GM12892 (cell line): Measurements from ENCODE around the gene SMARCAD1.
"Not testable (repeated sequence)": the region's sequence is repeated elsewhere in the genome, so short reads cannot be mapped to it uniquely, and the experiment has no call there.

Experiments
- DNase-seq: peaks from one replicate; pipeline ENCODE4 v3.0.0; 2011; ENCODE audit not compliant: insufficient read length
- FAIRE-seq: peaks from 2 replicates; lab custom pipeline; 2011; peaks lifted over from hg19 to GRCh38; lab: Jason Lieb, UNC
- POLR2A ChIP-seq: IDR thresholded peaks from 2 replicates; pipeline ENCODE4 v1.6.1; 2011; ENCODE audit warnings: low read depth, low read length, control low read depth
- POLR2AphosphoS5 ChIP-seq: IDR thresholded peaks from 2 replicates; pipeline ENCODE4 v1.6.1; 2011; ENCODE audit warnings: low read depth, low read length, control low read depth
- TAF1 ChIP-seq: IDR thresholded peaks from 2 replicates; pipeline ENCODE4 v1.6.1; 2011; ENCODE audit warnings: low read depth, mild to moderate bottlenecking, control low read depth, low read length, borderline replicate concordance

The SMARCAD1 gene

DNA sequence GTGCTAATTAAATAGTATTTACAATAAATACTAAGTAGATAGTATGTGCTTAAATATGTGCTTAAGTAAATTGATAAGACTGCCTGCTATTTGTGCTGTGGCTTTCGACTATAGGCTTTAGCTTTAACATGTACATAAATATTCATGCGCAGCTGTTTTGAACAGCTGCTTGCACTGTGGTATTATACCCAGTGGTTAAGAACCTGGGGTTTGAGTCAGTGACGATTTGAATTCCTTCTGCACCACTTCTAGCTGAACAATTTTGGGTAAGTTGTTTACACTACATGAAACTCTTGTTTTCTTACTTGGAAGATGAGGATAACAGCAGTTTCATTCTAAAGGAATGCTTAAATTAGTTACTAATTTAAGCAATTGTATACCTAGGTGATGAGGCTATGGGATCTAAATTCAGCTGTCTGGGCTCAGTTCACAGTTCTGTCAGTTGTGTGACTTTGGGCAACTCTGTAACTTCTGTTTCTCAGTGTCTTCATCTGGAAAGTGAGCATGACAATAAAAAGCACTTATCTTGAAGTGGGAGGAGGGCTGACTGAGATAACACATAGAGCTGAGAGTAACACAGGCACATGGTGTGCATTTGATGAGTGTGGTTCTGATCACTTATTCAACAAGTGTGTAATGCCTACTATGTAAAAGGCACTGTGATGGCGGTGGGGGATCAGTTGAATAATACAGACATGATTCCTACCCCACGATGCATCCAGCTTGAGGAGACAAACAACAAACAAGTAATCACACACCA is 98.0 kb downstream of the SMARCAD1 start:
- TF ChIP-seq TAF1 (no peak), POLR2AphosphoS5 (no peak), POLR2A (no peak)
- no peak for DNase-seq
- FAIRE-seq, result peak; percentile 72

DNA sequence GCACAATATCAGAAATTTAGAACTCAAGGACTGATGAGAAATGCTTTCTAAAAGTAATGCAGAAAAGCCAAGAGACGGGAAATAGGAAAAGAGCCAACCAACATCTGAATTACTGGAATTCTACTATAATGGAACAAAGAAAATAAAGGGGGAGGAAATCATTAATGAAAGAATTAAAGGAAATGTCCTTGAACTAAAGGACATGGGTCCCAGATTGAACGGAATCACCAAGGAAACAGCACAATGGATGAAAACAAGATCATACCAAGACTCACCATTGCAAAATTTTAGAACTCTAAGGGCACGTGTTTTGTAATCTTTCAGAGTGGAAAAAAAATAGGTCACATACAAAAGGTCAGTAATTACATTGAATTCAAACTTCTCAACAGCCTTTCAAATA is 99.0 kb downstream of the SMARCAD1 start:
- TF ChIP-seq TAF1 (no peak), POLR2A (no peak), POLR2AphosphoS5 (no peak)
- FAIRE-seq, result no peak
- DNase-seq, result no peak

DNA sequence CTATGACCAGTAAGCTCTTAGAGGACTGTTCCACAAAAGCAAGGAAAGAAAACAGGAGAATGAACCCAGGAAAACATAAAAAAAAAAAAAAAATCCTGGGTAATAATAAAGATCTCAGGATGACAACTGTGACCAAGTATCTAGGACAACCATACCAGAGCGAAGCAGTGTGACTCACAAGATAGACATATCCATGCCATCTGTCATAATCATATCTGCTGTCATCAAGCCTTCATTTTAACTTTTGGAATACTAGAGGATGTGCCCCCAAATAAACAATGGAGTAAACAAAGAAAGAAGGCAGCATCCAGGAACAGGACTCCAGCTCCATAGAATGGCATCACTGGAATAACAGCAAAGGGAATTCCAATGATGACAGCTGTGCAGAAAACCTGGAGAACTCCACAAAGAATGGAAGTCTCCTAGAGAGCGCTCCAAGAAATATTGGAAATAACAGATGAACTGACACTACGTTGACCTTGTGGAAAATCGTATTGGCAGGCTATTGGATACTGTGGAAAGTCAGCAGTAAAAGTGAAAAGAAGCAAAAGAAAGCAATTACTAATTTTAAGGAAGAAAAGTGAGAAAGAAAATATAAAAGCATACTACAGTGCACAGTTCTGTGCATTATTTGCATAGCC is 99.7 kb downstream of the SMARCAD1 start:
- DNase-seq, result no peak
- no peak for FAIRE-seq
- TF ChIP-seq POLR2AphosphoS5, result no peak
- no peak for TF ChIP-seq TAF1
- TF ChIP-seq POLR2A, result no peak

DNA sequence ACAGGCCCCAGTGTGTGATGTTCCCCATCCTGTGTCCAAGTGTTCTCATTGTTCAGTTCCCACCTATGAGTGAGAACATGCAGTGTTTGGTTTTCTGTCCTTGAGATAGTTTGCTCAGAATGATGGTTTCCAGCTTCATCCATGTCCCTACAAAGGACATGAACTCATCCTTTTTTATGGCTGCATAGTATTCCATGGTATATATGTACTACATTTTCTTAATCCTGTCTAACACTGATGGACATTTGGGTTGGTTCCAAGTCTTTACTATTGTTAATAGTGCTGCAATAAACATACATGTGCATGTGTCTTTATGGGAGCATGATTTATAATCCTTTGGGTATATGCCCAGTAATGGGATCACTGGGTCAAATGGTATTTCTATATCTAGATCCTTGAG is 112.3 kb downstream of the SMARCAD1 start:
- DNase-seq, FAIRE-seq: not testable (repeated sequence)

DNA sequence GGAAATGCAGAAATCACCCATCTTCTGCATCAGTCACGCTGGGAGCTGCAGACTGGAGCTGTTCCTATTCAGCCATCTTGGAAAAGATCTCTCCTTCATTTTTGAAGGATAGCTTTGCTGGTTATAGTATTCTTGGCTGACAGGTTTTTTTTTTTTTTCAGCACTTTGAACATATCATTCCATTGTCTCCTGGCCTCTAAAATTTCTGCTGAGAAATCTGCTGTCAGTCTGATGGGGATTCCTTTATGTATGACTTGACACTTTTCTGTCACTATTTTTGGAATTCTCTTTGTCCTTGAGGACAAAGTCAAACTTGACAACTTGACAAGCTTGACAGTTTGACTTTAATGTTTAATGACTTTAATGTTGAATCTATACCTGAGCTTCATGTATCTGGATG is 118.2 kb downstream of the SMARCAD1 start:
- DNase-seq, result no peak
- TF ChIP-seq POLR2AphosphoS5, result no peak
- TF ChIP-seq POLR2A, result no peak
- TF ChIP-seq TAF1, result no peak
- no peak for FAIRE-seq

DNA sequence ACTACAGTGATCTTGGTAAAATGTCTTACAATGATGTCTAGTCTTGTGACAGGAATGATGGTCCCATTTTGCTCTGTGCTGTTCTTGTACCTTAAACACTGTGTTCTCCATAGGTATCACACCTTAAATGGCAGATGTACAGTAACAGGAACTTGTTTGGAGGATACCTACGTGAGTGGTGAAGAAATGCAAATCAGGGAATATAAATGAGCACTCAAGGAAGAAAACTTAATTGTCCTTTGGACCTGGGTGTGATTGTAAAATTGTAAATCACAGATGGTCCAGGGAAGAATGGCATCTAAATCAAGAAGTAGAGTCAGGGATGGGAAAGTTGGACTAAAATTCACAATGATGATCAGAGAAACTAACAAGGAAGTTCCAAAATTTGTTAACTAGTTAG is 122.3 kb downstream of the SMARCAD1 start:
- FAIRE-seq (no peak), DNase-seq (no peak)
- no peak for TF ChIP-seq POLR2A
- TF ChIP-seq POLR2AphosphoS5, result no peak
- TF ChIP-seq TAF1, result no peak

DNA sequence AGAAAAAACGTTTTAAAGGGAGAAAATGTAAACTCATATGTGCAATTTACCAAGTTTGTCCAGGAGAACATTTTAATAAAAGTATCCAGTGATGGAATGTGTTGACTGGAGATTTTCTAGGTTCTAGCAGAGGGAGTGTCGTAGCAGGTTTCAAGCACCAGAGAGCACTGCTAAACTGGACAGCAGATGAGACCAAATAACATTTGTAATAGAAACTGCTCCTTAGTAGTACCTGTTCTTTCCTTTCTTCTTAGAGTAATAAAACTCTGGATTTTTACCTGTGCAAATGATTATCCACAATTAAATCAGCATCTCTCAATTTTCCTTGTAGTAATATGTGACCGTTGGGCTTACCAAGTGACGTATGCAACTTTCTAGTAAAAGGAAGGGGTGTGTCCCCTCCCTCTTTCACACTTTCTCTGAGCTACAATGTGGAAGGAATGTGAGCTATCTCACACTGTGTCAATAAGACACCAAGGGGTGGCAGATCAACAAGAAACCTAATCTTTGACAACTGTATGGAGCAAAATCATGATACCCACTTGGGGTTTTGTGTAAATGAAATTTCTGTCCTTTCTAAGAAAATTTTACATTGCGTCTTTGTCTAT is 125.4 kb downstream of the SMARCAD1 start:
- no peak for TF ChIP-seq POLR2AphosphoS5
- DNase-seq (no peak), FAIRE-seq (peak; percentile 17)

DNA sequence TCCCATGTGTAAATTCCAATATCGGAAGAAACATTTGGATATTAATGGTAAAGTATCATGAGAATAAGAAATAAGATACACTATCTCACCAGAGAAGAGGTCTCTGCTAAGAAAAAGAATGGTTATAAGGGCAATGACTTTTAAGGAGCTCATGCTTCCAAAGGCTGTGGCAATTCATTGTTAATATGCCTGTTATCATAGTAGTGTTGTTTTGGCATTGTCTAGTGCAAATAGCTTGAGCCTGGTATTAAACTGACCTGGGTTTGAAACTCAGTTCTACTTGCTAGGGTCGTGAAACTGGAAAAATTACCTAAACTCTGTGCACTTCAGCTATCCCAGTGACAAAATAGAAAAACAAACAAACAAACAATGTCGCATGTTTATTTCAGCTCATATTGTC is 126.2 kb downstream of the SMARCAD1 start:
- DNase-seq, result no peak
- no peak for FAIRE-seq

DNA sequence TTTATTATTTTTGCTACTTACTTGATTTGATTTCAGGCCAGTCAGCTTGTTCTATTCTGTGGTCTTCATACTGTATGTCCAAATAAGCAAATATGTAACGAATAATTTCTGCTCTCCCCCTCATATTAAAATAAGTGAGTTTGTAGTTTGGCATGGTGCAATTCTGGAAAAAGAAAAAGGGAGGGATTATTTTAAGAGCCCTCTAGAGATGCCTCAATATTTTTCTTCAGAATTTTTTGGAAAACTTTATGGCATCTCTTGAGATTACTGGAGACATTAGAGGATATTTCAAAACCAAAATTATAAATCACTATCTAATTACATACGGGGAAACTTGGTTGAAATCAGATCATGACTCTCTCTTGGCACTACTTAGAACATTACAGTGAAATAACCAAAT is 126.8 kb downstream of the SMARCAD1 start:
- DNase-seq (no peak), FAIRE-seq (no peak)
- no peak for TF ChIP-seq TAF1
- no peak for TF ChIP-seq POLR2AphosphoS5
- no peak for TF ChIP-seq POLR2A

More for the DNA sequence above, 126.2 kb downstream of the SMARCAD1 start:
- no peak for TF ChIP-seq POLR2A
- TF ChIP-seq TAF1, result no peak
- TF ChIP-seq POLR2AphosphoS5, result no peak

DNA sequence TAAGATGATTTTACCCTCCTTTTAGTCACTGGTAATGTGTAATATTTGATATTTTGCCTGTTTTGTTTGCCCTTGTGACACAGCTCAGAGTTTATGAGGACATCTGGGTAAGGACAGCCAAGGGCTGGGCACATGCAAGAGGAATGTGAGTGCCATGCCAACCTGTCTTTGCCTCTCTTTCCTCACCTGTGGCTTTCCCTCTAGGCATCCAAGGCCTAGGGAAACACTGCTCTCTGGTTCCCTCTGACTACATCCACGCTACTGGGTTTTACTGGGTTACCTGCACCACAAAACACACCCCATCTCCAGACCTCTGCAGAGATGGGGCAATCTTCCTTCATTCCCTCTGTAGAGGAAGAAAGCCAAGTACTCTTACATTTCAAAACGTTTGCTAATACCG is 127.3 kb downstream of the SMARCAD1 start:
- no peak for FAIRE-seq
- TF ChIP-seq POLR2A (no peak), TAF1 (no peak), POLR2AphosphoS5 (no peak)
- no peak for DNase-seq

DNA sequence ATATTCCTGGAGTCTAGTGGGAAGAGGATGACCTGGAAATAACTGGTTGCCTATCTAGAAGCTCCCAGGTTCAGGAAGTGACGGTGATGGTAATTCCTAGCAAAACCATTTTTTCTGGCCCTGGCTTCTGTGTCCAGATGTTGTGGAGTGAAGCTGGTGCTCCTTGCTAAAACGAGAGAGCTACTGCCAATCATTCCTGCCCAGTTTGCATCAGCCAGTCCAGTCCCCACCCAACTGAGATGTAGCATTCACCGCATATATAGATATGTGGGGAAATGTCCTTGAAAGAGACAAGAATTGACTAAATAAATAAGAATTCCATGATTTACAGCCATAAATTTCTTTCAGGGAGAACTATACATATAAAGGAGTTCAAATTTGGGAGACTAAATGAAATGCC is 128.6 kb downstream of the SMARCAD1 start:
- DNase-seq, result no peak
- TF ChIP-seq POLR2A, result no peak
- TF ChIP-seq TAF1, result no peak
- no peak for TF ChIP-seq POLR2AphosphoS5
- FAIRE-seq, result no peak

DNA sequence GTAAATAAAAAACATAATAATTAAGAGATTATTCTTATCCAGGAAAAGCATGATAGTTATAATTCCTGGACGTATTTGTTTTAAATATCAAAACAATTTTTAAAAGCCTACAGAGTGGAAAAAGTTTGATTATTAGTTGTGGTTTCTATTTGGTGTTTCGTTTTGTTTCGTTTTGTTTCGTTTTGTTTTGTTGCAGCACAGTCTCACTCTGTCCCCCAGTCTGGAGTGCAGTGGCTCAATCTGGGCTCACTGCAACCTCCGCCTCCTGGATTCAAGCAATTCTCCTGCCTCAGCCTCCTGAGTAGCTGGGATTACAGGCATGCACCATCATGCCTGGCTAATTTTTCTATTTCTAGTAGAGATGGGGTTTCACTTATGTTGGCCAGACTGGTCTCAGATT is 129.1 kb downstream of the SMARCAD1 start:
- DNase-seq, FAIRE-seq: not testable (repeated sequence)
